Measurements from ENCODE around the gene ARNT2. TPM values are rescaled to one million over a fixed set of nuclear protein-coding genes. Genes with fewer than 3 reads are reported as not detected.

ARNT2 gene
- total and polyA plus RNA-seq, 2 of the 13 experiments (the other 11 are each of a cell fraction or from before 2014, with no cell fraction given): 0.69 to 1.7 TPM

- TF ChIP-seq ZBTB40 (IDR thresholded peaks at IDR 0.05) (no peak), ZBTB40 (CRISPR knock-in tag; IDR thresholded peaks at IDR 0.05) (no peak), MAFF (IDR thresholded peaks at IDR 0.05; ENCODE audit: low read depth, low read length) (0 out of 2 replicates have a peak, but pooled peaks have one; percentile 10)
Measured at GRCh38 chr15:80459818-80460217, 55.6 kb downstream of the ARNT2 start (continued).

All from HepG2 (cell line).